HCT116 (cell line): ENCODE data around the gene GNG7. TPM values are rescaled to one million over a fixed set of nuclear protein-coding genes. Genes with fewer than 3 reads are reported as not detected.

ENCODE experiments used
- ATAC-seq: fragments of 200-7000 bp; cut with Tn5 transposase; 2 replicates; pipeline ENCODE4 v1.9.1; 2020; ENCODE audit warnings: mild to moderate bottlenecking, moderate library complexity
- BruUV-seq: library from RNA; stranded (reverse); fragments of 400-500 nt; replicated peaks from 2 replicates; lab custom pipeline; 2021; lab: Mats Ljungman, UMichigan
- CTCF ChIA-PET: fragments of 300-600 bp; sonication (Branson Sonifier 250); formaldehyde crosslinking; loops from one replicate; lab custom pipeline; 2021; ENCODE audit warnings: antibody characterized with exemption; lab: Charles Lee
- POLR2A ChIA-PET: fragments of 300-600, 350-600 bp; sonication (Branson Sonifier 250); formaldehyde crosslinking; loops from one replicate; lab custom pipeline; 2021; ENCODE audit warnings: antibody characterized with exemption; lab: Charles Lee
- RAD21 ChIA-PET, 2 experiments: fragments of 300-600 bp; sonication (Branson Sonifier 250); formaldehyde crosslinking; loops; one replicate each; lab custom pipeline; 2023; ENCODE audit warnings: low total read pairs in 2 of 2; ENCODE audit not compliant: uncharacterized antibody in 2 of 2, unreplicated experiment in 2 of 2, low non-redundant PET in 1 of 2; lab: Charles Lee
- DNase-seq: peaks from one replicate; pipeline ENCODE4 v3.0.0-alpha.2; 2010; ENCODE audit warnings: low read depth, low spot score
- H2AFZ ChIP-seq: fragments of 200-600 bp; shearing (Covaris generic), sonication (generic); 2 replicates; pipeline ENCODE4 v1.6.1; 2017; ENCODE audit warnings: low read depth, mixed run types, mixed read lengths, antibody characterized with exemption, low read length; ENCODE audit not compliant: poor library complexity, severe bottlenecking
- H3K27ac ChIP-seq: 2 replicates; pipeline ENCODE4 v1.5.1; 2012; ENCODE audit warnings: low read depth, low read length
- H3K27me3 ChIP-seq: fragments of 200-600 bp; sonication (generic); 2 replicates; pipeline ENCODE4 v1.6.1; 2016; ENCODE audit warnings: mixed run types, low read length, mixed read lengths; ENCODE audit not compliant: insufficient read depth
- H3K36me3 ChIP-seq, 2 experiments: fragments of 200-500 bp in 1 of 2; fragments of 200-600 bp in 1 of 2; sonication (Bioruptor generic) in 1 of 2; sonication (generic) in 1 of 2; 2 replicates each; pipeline versions ENCODE4 v1.5.1 to v1.6.1; 2014 to 2016; ENCODE audit warnings: low read length in 2 of 2, inconsistent platforms in 1 of 2, mixed read lengths in 1 of 2, mixed run types in 1 of 2; ENCODE audit not compliant: insufficient read depth in 2 of 2, control insufficient read depth in 1 of 2
- H3K4me1 ChIP-seq, 2 experiments: fragments of 200-600 bp in 1 of 2; sonication (generic) in 1 of 2; 2 replicates each; pipeline versions ENCODE4 v1.5.1 to v1.6.1; 2012 to 2017; ENCODE audit warnings: low read length in 2 of 2, inconsistent platforms in 1 of 2, mild to moderate bottlenecking in 1 of 2, mixed read lengths in 1 of 2, mixed run types in 1 of 2, moderate library complexity in 1 of 2; ENCODE audit not compliant: insufficient read depth in 2 of 2, control insufficient read depth in 1 of 2
- H3K4me2 ChIP-seq: fragments of 200-600 bp; sonication (generic); 2 replicates; pipeline ENCODE4 v1.6.1; 2017; ENCODE audit warnings: mixed run types, low read length, mixed read lengths
- H3K4me3 ChIP-seq, 2 experiments: fragments of 200-600 bp in 1 of 2; sonication (generic) in 1 of 2; replicated peaks in 1 of 2; 2 replicates each; pipeline ENCODE4 v1.5.1; 2011 to 2016; ENCODE audit warnings: low read length in 2 of 2, control low read depth in 1 of 2, low read depth in 1 of 2, mild to moderate bottlenecking in 1 of 2, mixed read lengths in 1 of 2, mixed run types in 1 of 2
- H3K79me2 ChIP-seq: fragments of 200-600 bp; sonication (generic); 2 replicates; pipeline ENCODE4 v1.6.1; 2017; ENCODE audit warnings: mild to moderate bottlenecking, mixed run types, low read length, moderate library complexity, mixed read lengths; ENCODE audit not compliant: insufficient read depth
- H3K9ac ChIP-seq: fragments of 200-600 bp; sonication (generic); 2 replicates; pipeline ENCODE4 v1.6.1; 2016; ENCODE audit warnings: low read length, mixed read lengths
- H3K9me2 ChIP-seq: fragments of 200-600 bp; sonication (generic), shearing (Covaris generic); 2 replicates; pipeline ENCODE4 v1.6.1; 2017; ENCODE audit warnings: mixed run types, mild to moderate bottlenecking, moderate library complexity; ENCODE audit not compliant: insufficient read depth
- H3K9me3 ChIP-seq, 2 experiments: fragments of 200-500 bp in 1 of 2; fragments of 200-600 bp in 1 of 2; sonication (Bioruptor generic) in 1 of 2; sonication (generic) in 1 of 2; 2 replicates each; pipeline ENCODE4 v1.6.1; 2014 to 2017; ENCODE audit warnings: low read length in 2 of 2, mixed read lengths in 2 of 2, inconsistent platforms in 1 of 2, low read depth in 1 of 2, mild to moderate bottlenecking in 1 of 2, mixed run types in 1 of 2, moderate library complexity in 1 of 2; ENCODE audit not compliant: control insufficient read depth in 1 of 2, insufficient read depth in 1 of 2
- H4K20me1 ChIP-seq: fragments of 200-600 bp; sonication (generic), shearing (Covaris generic); 2 replicates; pipeline ENCODE4 v1.6.1; 2017; ENCODE audit warnings: mixed run types, mild to moderate bottlenecking, moderate library complexity; ENCODE audit not compliant: insufficient read depth
- ATF3 ChIP-seq: IDR thresholded peaks from 2 replicates; pipeline ENCODE4 v1.6.1; 2012
- CBX3 ChIP-seq: IDR thresholded peaks from 2 replicates; pipeline ENCODE4 v1.6.1; 2012; ENCODE audit warnings: low read depth
- CTCF ChIP-seq, 3 experiments: fragments of 200-600 bp in 1 of 3; sonication (generic) in 1 of 3; IDR thresholded peaks in 2 of 3; conservative IDR thresholded peaks in 1 of 3; 2 replicates each; pipeline ENCODE4 v1.5.1; 2012 to 2017; ENCODE audit warnings: low read depth in 2 of 3, low read length in 2 of 3, antibody characterized with exemption in 1 of 3, borderline replicate concordance in 1 of 3, control low read depth in 1 of 3, mild to moderate bottlenecking in 1 of 3, mixed read lengths in 1 of 3, mixed run types in 1 of 3, moderate library complexity in 1 of 3; ENCODE audit not compliant: insufficient read depth in 1 of 3
- EZH2phosphoT487 ChIP-seq: fragments of 200-600 bp; IDR thresholded peaks from 2 replicates; pipeline ENCODE4 v1.6.1; 2018; ENCODE audit warnings: antibody characterized with exemption, borderline replicate concordance
- JUND ChIP-seq: IDR thresholded peaks from 2 replicates; pipeline ENCODE4 v1.6.1; 2012
- POLR2AphosphoS5 ChIP-seq: IDR thresholded peaks from 2 replicates; pipeline ENCODE4 v1.6.1; 2011; ENCODE audit warnings: mild to moderate bottlenecking, low read depth, low read length, moderate library complexity
- SIN3A ChIP-seq: IDR thresholded peaks from 2 replicates; pipeline ENCODE4 v1.6.1; 2012; ENCODE audit warnings: low read depth
- SP1 ChIP-seq: IDR thresholded peaks from 2 replicates; pipeline ENCODE4 v1.6.1; 2012; ENCODE audit warnings: low read depth
- SRF ChIP-seq: IDR thresholded peaks from 2 replicates; pipeline ENCODE4 v1.6.1; 2012; ENCODE audit warnings: low read depth
- TCF7L2 ChIP-seq: IDR thresholded peaks from 2 replicates; pipeline ENCODE4 v1.7.0; 2011; ENCODE audit warnings: borderline replicate concordance, inconsistent platforms; ENCODE audit not compliant: insufficient read depth, insufficient read length; ENCODE audit errors: extremely low read depth
- YY1 ChIP-seq: IDR thresholded peaks from 2 replicates; pipeline ENCODE4 v1.6.1; 2011; ENCODE audit warnings: low read length, low read depth, moderate library complexity, mild to moderate bottlenecking; ENCODE audit not compliant: insufficient replicate concordance; ENCODE audit errors: extremely low read depth
- ZBTB33 ChIP-seq: IDR thresholded peaks from 2 replicates; pipeline ENCODE4 v1.6.1; 2011; ENCODE audit warnings: mild to moderate bottlenecking, low read length, moderate library complexity; ENCODE audit not compliant: insufficient replicate concordance; ENCODE audit errors: extremely low read depth
- ZFX ChIP-seq: fragments of 450-650 bp; IDR thresholded peaks from 2 replicates; pipeline ENCODE4 v1.6.1; 2017
- intact Hi-C: fragments of 100-400 bp; cut with micrococcal nuclease; formaldehyde crosslinking; loops from 2 replicates; pipeline ENCODE4 v1.10.0; 2022
- total RNA-seq: library from RNA; stranded (reverse); gene quantifications from one replicate; pipeline ENCODE4 v1.2.1, GENCODE V29; 2021; ENCODE audit not compliant: unreplicated experiment

GNG7 gene
- total RNA-seq, 1 experiment from 2014 or later = 11.3 TPM

GRCh38 chr19:2706251-2706650 is 3.8 kb upstream of the GNG7 start:
- ATAC-seq (no peak), DNase-seq (no peak)
- ChIA-PET CTCF (no interaction called here), POLR2A (no interaction called here), RAD21 (no interaction called here)
- Histone ChIP-seq H3K9ac (no peak overlapping the region), H3K27me3 (no peaks in the 10 kb centered on the region), H3K4me3 (no peak overlapping the region), H3K9me2 (no peaks in the 10 kb centered on the region), H3K4me1 (peaks cover 4 to 15% of the 10 kb centered on the region in 2 experiments; a peak in 3 of 4 replicates), H3K27ac (no peak overlapping the region), H3K9me3 (no peaks in the 10 kb centered on the region), H3K36me3 (no peaks in the 10 kb centered on the region), H2AFZ (no peak overlapping the region), H3K4me2 (no peak overlapping the region), H4K20me1 (no peaks in the 10 kb centered on the region), H3K79me2 (no peaks in the 10 kb centered on the region)
- intact Hi-C loops = no loop called here
- TF ChIP-seq ZBTB33 (no peak), ZFX (no peak), POLR2AphosphoS5 (no peak), SP1 (no peak), EZH2phosphoT487 (no peak), JUND (no peak), TCF7L2 (no peak), SIN3A (no peak), CBX3 (no peak), YY1 (no peak), ATF3 (no peak), SRF (no peak), CTCF (IDR thresholded peaks at IDR 0.05 in 2 of 3, conservative IDR thresholded peaks at IDR 0.05 in 1 of 3; ENCODE audit: borderline replicate concordance in 1 of 3, insufficient read depth in 1 of 3, low read depth in 2 of 3, low read length in 2 of 3) (no peak)
- BruUV-seq = no TSS peak
